SU-DHL-6 (cell line): ENCODE results near the gene VIPR2.

Experiments
- H2AFZ ChIP-seq: fragments of 200-600 bp; sonication (generic); 2 replicates; pipeline ENCODE4 v1.6.1; 2014; ENCODE audit warnings: low read depth, mild to moderate bottlenecking, moderate library complexity, mixed read lengths, antibody characterized with exemption, low read length; ENCODE audit not compliant: severe bottlenecking
- H3F3A ChIP-seq: fragments of 200-600 bp; shearing (Covaris generic); 2 replicates; pipeline ENCODE4 v1.6.0; 2016; ENCODE audit warnings: antibody characterized with exemption, mild to moderate bottlenecking; ENCODE audit not compliant: insufficient read depth
- H3K27ac ChIP-seq: fragments of 200-600 bp; sonication (generic); 2 replicates; pipeline ENCODE4 v1.5.1; 2016; ENCODE audit warnings: low read depth, mild to moderate bottlenecking, low read length, moderate library complexity, mixed read lengths
- H3K27me3 ChIP-seq: fragments of 200-600 bp; sonication (generic), shearing (Covaris generic); 2 replicates; pipeline ENCODE4 v1.6.0; 2014; ENCODE audit warnings: mild to moderate bottlenecking, low read length
- H3K36me3 ChIP-seq: fragments of 200-600 bp; sonication (generic); 2 replicates; pipeline ENCODE4 v1.6.1; 2014; ENCODE audit warnings: mild to moderate bottlenecking, low read length, mixed read lengths
- H3K4me2 ChIP-seq: fragments of 300-600, 200-600 bp; shearing (Covaris generic), sonication (generic); 2 replicates; pipeline ENCODE4 v1.6.0; 2014; ENCODE audit warnings: low read length, low read depth, mild to moderate bottlenecking; ENCODE audit not compliant: poor library complexity, severe bottlenecking
- H3K4me3 ChIP-seq: fragments of 200-600 bp; sonication (generic); 2 replicates; pipeline ENCODE4 v1.5.1; 2014; ENCODE audit warnings: antibody characterized with exemption, low read length, mild to moderate bottlenecking, mixed read lengths; ENCODE audit not compliant: insufficient read depth, poor library complexity, severe bottlenecking
- H3K79me2 ChIP-seq: fragments of 200-600 bp; sonication (generic); 2 replicates; pipeline ENCODE4 v1.6.1; 2014; ENCODE audit warnings: mild to moderate bottlenecking, low read length, moderate library complexity; ENCODE audit not compliant: insufficient read depth
- H3K9ac ChIP-seq: fragments of 200-600 bp; sonication (generic); 2 replicates; pipeline ENCODE4 v1.7.0; 2014; ENCODE audit warnings: mild to moderate bottlenecking, low read length
- H3K9me2 ChIP-seq: fragments of 200-600 bp; sonication (generic); replicated peaks from 2 replicates; pipeline ENCODE4 v1.6.1; 2014; ENCODE audit warnings: low read length; ENCODE audit not compliant: insufficient read depth
- H3K9me3 ChIP-seq: fragments of 200-600 bp; sonication (generic); 2 replicates; pipeline ENCODE4 v1.6.1; 2014; ENCODE audit warnings: low read length, mixed read lengths; ENCODE audit not compliant: insufficient read depth
- H4K20me1 ChIP-seq: fragments of 200-600 bp; sonication (generic); 2 replicates; pipeline ENCODE4 v1.6.1; 2014; ENCODE audit warnings: low read depth, mild to moderate bottlenecking, antibody characterized with exemption, low read length, moderate library complexity, mixed read lengths
- EZH2phosphoT487 ChIP-seq: fragments of 200-600 bp; sonication (generic), shearing (Covaris generic); conservative IDR thresholded peaks from 2 replicates; pipeline ENCODE4 v1.6.1; 2018; ENCODE audit warnings: mild to moderate bottlenecking, antibody characterized with exemption, low read length, moderate library complexity, mixed read lengths
- TF ChIP-seq, protein P1 (sequence below): fragments of 200-600 bp; sonication (generic); IDR thresholded peaks from one replicate; pipeline ENCODE4 v1.5.1; 2017; ENCODE audit warnings: antibody characterized with exemption, mild to moderate bottlenecking, low read length, moderate library complexity; ENCODE audit not compliant: insufficient read depth, poor library complexity, severe bottlenecking

VIPR2 gene

GRCh38 chr7:159040912-159041711, 103.6 kb downstream of the VIPR2 start:
- no peaks in the 10 kb centered on the region for H3K36me3 ChIP-seq
- H3K9me2 ChIP-seq: no peaks in the 10 kb centered on the region
- no peaks in the 10 kb centered on the region for H3K27me3 ChIP-seq
- no peak overlapping the region for H3K27ac ChIP-seq
- no peaks in the 10 kb centered on the region for H3K79me2 ChIP-seq
- 0 out of 2 replicates have a peak, but pooled peaks cover under 1% of the 10 kb centered on the region for H4K20me1 ChIP-seq
- H3F3A ChIP-seq: no peaks in the 10 kb centered on the region
- TF ChIP-seq, protein P1, sequence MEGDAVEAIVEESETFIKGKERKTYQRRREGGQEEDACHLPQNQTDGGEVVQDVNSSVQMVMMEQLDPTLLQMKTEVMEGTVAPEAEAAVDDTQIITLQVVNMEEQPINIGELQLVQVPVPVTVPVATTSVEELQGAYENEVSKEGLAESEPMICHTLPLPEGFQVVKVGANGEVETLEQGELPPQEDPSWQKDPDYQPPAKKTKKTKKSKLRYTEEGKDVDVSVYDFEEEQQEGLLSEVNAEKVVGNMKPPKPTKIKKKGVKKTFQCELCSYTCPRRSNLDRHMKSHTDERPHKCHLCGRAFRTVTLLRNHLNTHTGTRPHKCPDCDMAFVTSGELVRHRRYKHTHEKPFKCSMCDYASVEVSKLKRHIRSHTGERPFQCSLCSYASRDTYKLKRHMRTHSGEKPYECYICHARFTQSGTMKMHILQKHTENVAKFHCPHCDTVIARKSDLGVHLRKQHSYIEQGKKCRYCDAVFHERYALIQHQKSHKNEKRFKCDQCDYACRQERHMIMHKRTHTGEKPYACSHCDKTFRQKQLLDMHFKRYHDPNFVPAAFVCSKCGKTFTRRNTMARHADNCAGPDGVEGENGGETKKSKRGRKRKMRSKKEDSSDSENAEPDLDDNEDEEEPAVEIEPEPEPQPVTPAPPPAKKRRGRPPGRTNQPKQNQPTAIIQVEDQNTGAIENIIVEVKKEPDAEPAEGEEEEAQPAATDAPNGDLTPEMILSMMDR: no peak
- TF ChIP-seq EZH2phosphoT487: no peak
- H3K4me3 ChIP-seq: no peak overlapping the region
- no peak overlapping the region for H3K4me2 ChIP-seq
- no peak overlapping the region for H2AFZ ChIP-seq
- no peak overlapping the region for H3K9ac ChIP-seq
- no peaks in the 10 kb centered on the region for H3K9me3 ChIP-seq

DNA sequence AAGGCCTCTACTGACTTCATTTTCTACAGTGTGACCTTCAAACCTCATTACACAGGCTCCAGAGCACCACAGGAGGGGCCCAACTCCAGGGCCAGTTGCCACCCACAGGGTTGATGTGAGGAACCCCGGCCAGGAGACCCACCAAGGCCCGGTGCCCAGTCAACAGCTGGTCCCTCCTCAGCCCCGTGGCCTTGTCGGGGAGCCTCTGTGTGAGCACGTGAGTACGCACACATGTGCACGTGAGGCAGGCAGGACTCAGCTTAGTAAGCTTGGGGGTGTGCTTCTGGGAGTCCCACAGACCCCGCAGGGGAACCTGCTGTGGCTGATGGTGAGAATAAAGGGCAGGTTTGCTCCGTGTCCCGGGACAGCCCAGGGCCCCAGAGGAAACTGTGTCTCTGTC, 104.5 kb downstream of the VIPR2 start:
- H3K79me2 ChIP-seq: no peaks in the 10 kb centered on the region

DNA sequence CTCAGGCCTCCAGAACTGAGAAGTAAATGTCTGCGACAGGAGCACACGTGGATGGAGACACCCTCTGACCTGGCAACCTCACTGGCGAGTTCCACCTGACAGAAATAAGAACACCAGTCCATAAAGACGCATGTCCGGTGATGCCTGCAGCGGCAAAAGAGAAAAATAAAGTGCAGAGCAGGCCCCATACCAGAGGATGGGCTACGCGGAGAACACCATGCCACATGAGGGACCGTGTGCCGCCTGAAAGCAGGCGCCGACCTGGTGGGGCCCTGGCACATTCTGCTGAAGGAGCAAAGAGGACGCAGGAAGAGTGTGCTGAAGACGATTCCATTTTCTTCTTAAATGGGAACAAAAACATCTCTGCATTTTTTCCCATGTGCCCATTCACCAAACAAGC, 105.0 kb downstream of the VIPR2 start:
- H3F3A ChIP-seq: no peaks in the 10 kb centered on the region
- no peaks in the 10 kb centered on the region for H3K27me3 ChIP-seq
- no peak overlapping the region for H3K9ac ChIP-seq
- no peaks in the 10 kb centered on the region for H4K20me1 ChIP-seq
- no peak overlapping the region for H3K27ac ChIP-seq
- no peaks in the 10 kb centered on the region for H3K9me2 ChIP-seq
- H3K4me3 ChIP-seq: no peak overlapping the region
- TF ChIP-seq, protein P1: no peak
- TF ChIP-seq EZH2phosphoT487: no peak
- H2AFZ ChIP-seq: no peak overlapping the region
- H3K79me2 ChIP-seq: no peaks in the 10 kb centered on the region
- H3K4me2 ChIP-seq: no peak overlapping the region
- no peaks in the 10 kb centered on the region for H3K9me3 ChIP-seq
- no peaks in the 10 kb centered on the region for H3K36me3 ChIP-seq

More for the DNA sequence above, 104.5 kb downstream of the VIPR2 start:
- H4K20me1 ChIP-seq: no peaks in the 10 kb centered on the region
- no peak overlapping the region for H3K4me2 ChIP-seq
- no peaks in the 10 kb centered on the region for H3K27me3 ChIP-seq
- no peak overlapping the region for H3K27ac ChIP-seq
- H2AFZ ChIP-seq: no peak overlapping the region
- H3K9ac ChIP-seq: no peak overlapping the region
- H3K9me3 ChIP-seq: no peaks in the 10 kb centered on the region
- H3K4me3 ChIP-seq: no peak overlapping the region
- no peaks in the 10 kb centered on the region for H3F3A ChIP-seq
- H3K36me3 ChIP-seq: no peaks in the 10 kb centered on the region
- H3K9me2 ChIP-seq: no peaks in the 10 kb centered on the region
- TF ChIP-seq EZH2phosphoT487: no peak
- TF ChIP-seq, protein P1: no peak
